K562 treated with DMSO at 1 percent for 24 hours (cell line): ENCODE measurements around the gene HK2. TPM values are rescaled to one million over a fixed set of nuclear protein-coding genes. Genes with fewer than 3 reads are reported as not detected.

Source experiments
- total RNA-seq: library from RNA; unstranded; fragments of 300-600 nt; gene quantifications from 2 replicates; pipeline ENCODE4 v1.2.3, GENCODE V29; 2022; ENCODE audit warnings: low read depth; ENCODE audit not compliant: insufficient read depth

HK2 gene
- total RNA-seq: 4.7 and 5.2 TPM in 2 replicates

DNA sequence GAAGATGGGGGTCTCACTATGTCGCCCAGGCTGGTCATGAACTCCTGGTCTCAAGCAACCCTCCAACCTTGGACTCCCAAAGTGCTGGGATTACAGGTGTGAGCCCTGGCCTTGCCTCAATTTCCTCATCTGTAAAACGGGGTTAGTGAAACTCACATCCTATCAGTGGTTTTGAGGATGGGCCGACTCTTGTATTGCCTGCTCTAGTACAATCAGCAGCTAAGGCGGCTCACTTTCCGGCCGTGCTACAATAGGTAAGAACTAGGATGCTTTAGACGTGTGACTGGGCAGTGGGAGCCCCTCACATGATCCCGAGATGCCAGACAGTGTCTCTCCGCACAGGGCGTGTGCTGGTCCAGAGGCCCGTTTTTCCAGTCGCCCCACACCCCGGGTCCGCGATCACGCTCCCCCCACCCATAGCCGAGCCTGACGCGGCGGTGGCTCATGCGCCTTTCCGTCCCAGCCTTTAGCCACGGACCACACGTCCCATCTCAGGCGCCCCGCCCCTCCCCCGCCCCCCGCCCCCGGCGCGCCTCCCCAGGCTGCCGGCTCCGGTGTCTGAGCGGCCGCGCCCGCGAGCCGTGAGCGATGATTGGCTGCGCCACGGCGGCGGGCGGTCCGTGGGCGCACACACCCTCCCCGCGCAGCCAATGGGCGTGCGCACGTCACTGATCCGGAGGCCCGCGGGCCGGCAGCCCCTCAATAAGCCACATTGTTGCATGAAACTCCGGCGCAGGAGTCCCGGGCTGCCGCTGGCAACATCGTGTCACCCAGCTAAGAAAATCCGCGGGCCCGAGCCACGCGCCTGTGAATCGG, at the start of gene HK2:
Gene HK2 (plus strand): TSS at position 710 of the 816 bp plus-strand sequence. CDS start 454 bp downstream, outside the sequence.

Other genes with a start within 250 kb of the HK2 start
- gene M1AP, start 185.8 kb upstream of the HK2 start, total RNA-seq: 0.27 TPM in 1 of 2 replicates, not detected in the other
- gene SEMA4F, start 179.9 kb upstream of the HK2 start, total RNA-seq: 8.2 and 9.2 TPM in 2 replicates
- gene POLE4, start 124.5 kb downstream of the HK2 start, total RNA-seq: 32.8 and 37.2 TPM in 2 replicates